Liver (tissue), 9 donors: ENCODE measurements around the gene CEBPG. TPM values are rescaled to one million over a fixed set of nuclear protein-coding genes. Genes with fewer than 3 reads are reported as not detected.

Experiments used
- DNase-seq: peaks from one replicate; pipeline ENCODE4 v3.0.0-alpha.2; 2017; ENCODE audit warnings: low spot score
- H3K27ac ChIP-seq, 2 donors: one replicate each; pipeline ENCODE4 v1.7.0; 2013; ENCODE audit warnings: inconsistent platforms in 2 of 2, low read length in 2 of 2, control low read depth in 1 of 2, low read depth in 1 of 2, mild to moderate bottlenecking in 1 of 2
- H3K27me3 ChIP-seq, 4 donors: one replicate each; pipeline versions ENCODE4 v1.6.1 to v1.7.0; 2013; ENCODE audit warnings: low read length in 3 of 4, inconsistent platforms in 1 of 4, mild to moderate bottlenecking in 1 of 4, moderate library complexity in 1 of 4; ENCODE audit not compliant: control insufficient read depth in 4 of 4, insufficient read depth in 4 of 4
- H3K36me3 ChIP-seq, 4 donors: one replicate each; pipeline versions ENCODE4 v1.6.1 to v1.7.0; 2013; ENCODE audit warnings: low read length in 3 of 4, mild to moderate bottlenecking in 3 of 4, low read depth in 1 of 4, moderate library complexity in 1 of 4; ENCODE audit not compliant: control insufficient read depth in 4 of 4, insufficient read depth in 3 of 4
- H3K4me1 ChIP-seq, 4 donors: one replicate each; pipeline versions ENCODE4 v1.6.1 to v1.7.0; 2013; ENCODE audit warnings: low read length in 3 of 4, mild to moderate bottlenecking in 3 of 4, moderate library complexity in 1 of 4; ENCODE audit not compliant: control insufficient read depth in 4 of 4, insufficient read depth in 4 of 4
- H3K4me3 ChIP-seq, 3 donors: one replicate each; pipeline versions ENCODE4 v1.6.1 to v1.7.0; 2013; ENCODE audit warnings: low read length in 3 of 3, control low read depth in 1 of 3, low read depth in 1 of 3, mild to moderate bottlenecking in 1 of 3
- H3K9ac ChIP-seq, 2 donors: one replicate each; pipeline ENCODE4 v1.7.0; 2013; ENCODE audit warnings: low read length in 2 of 2, mild to moderate bottlenecking in 2 of 2, moderate library complexity in 2 of 2, control low read depth in 1 of 2, low read depth in 1 of 2
- H3K9me3 ChIP-seq, 4 donors: one replicate each; pipeline versions ENCODE4 v1.6.1 to v1.7.0; 2013; ENCODE audit warnings: low read length in 3 of 4; ENCODE audit not compliant: control insufficient read depth in 4 of 4
- ATF3 ChIP-seq: IDR thresholded peaks from 2 replicates; pipeline ENCODE4 v1.6.1; 2016; ENCODE audit warnings: antibody characterized with exemption
- EGR1 ChIP-seq, 2 donors: IDR thresholded peaks; 2 replicates each; pipeline ENCODE4 v1.6.1; 2016 to 2018; ENCODE audit warnings: antibody characterized with exemption in 2 of 2, low read depth in 2 of 2
- FOXA1 ChIP-seq: IDR thresholded peaks from 2 replicates; pipeline ENCODE4 v1.6.1; 2016; ENCODE audit warnings: antibody characterized with exemption
- FOXA2 ChIP-seq: IDR thresholded peaks from 2 replicates; pipeline ENCODE4 v1.6.1; 2016; ENCODE audit warnings: antibody characterized with exemption
- GABPA ChIP-seq, 2 donors: IDR thresholded peaks in 1 of 2; conservative IDR thresholded peaks in 1 of 2; 2 replicates each; pipeline ENCODE4 v1.6.1; 2016; ENCODE audit warnings: antibody characterized with exemption in 2 of 2, mild to moderate bottlenecking in 1 of 2, moderate library complexity in 1 of 2
- HNF4A ChIP-seq, 2 donors: conservative IDR thresholded peaks; 2 replicates each; pipeline ENCODE4 v1.6.1; 2016; ENCODE audit warnings: antibody characterized with exemption in 2 of 2, mild to moderate bottlenecking in 2 of 2
- HNF4G ChIP-seq: IDR thresholded peaks from 2 replicates; pipeline ENCODE4 v1.6.1; 2016; ENCODE audit warnings: antibody characterized with exemption
- JUND ChIP-seq, 2 donors: IDR thresholded peaks; 2 replicates each; pipeline ENCODE4 v1.6.1; 2016; ENCODE audit warnings: antibody characterized with exemption in 2 of 2
- REST ChIP-seq: IDR thresholded peaks from 2 replicates; pipeline ENCODE4 v1.6.1; 2016; ENCODE audit warnings: antibody characterized with exemption, mild to moderate bottlenecking
- SP1 ChIP-seq: IDR thresholded peaks from 2 replicates; pipeline ENCODE4 v1.6.1; 2018; ENCODE audit warnings: antibody characterized with exemption, mild to moderate bottlenecking
- YY1 ChIP-seq: IDR thresholded peaks from 2 replicates; pipeline ENCODE4 v1.6.1; 2016; ENCODE audit warnings: antibody characterized with exemption, mild to moderate bottlenecking
- WGBS: extraction: QIAGEN DNeasy Blood & Tissue Kit; methylation state at CpG from one replicate; pipeline ENCODE4 v1.1.7; 2013; 5-methylcytosine and 5-hydroxymethylcytosine counted together
- polyA plus RNA-seq, 2 donors: library from polyadenylated mRNA; stranded (reverse) in 1 of 2; unstranded in 1 of 2; fragments of 200-250 nt in 1 of 2; fragments of >200 nt in 1 of 2; fragmentation: Nextera tagmentation in 1 of 2; extraction: Ambion mirVana in 1 of 2; gene quantifications; one replicate each; pipeline versions ENCODE4 v1.2.1 to v1.2.3, GENCODE V29; 2013 to 2015
- total RNA-seq, 2 donors: library from RNA; depleted of rRNA; stranded (reverse); fragments of >200 nt; gene quantifications; one replicate each; pipeline ENCODE4 v1.2.3, GENCODE V29; 2014
- TF ChIP-seq, protein P1 (sequence below): IDR thresholded peaks from 2 replicates; pipeline ENCODE4 v1.6.1; 2016; ENCODE audit warnings: antibody characterized with exemption
- TF ChIP-seq, protein P2 (sequence below): IDR thresholded peaks from 2 replicates; pipeline ENCODE4 v1.6.1; 2016; ENCODE audit warnings: antibody characterized with exemption
- donor health status: healthy.
- donor health status: healthy.
- donor health status: healthy.
- donor health status: healthy.
- donor health status: healthy.

Gene CEBPG
- total and polyA plus RNA-seq, 4 donors, result 16.9 to 36.1 (median 24.2) TPM

- H3K4me1 ChIP-seq, result no peaks in the 10 kb centered on the region
- H3K4me3 ChIP-seq, result no peak overlapping the region
- no peak overlapping the region for H3K27ac ChIP-seq
- WGBS, result 96% methylated on average over 9 of the region's 9 CpGs
- no peaks in the 10 kb centered on the region for H3K9me3 ChIP-seq
- DNase-seq, result no peak
- no peaks in the 10 kb centered on the region for H3K27me3 ChIP-seq
- TF ChIP-seq HNF4A (conservative IDR thresholded peaks at IDR 0.05) (no peak), FOXA1 (no peak), SP1 (no peak), EGR1 (IDR thresholded peaks at IDR 0.05; ENCODE audit: low read depth in 2 of 2) (no peak), JUND (IDR thresholded peaks at IDR 0.05) (no peak), GABPA (IDR thresholded peaks at IDR 0.05 in 1 of 2, conservative IDR thresholded peaks at IDR 0.05 in 1 of 2) (no peak)
- TF ChIP-seq, protein P1, sequence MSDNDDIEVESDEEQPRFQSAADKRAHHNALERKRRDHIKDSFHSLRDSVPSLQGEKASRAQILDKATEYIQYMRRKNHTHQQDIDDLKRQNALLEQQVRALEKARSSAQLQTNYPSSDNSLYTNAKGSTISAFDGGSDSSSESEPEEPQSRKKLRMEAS, result no peak
- no peak overlapping the region for H3K9ac ChIP-seq
- H3K36me3 ChIP-seq, result peaks cover 0 to 6% (median 3%) of the 10 kb centered on the region in 4 donors
Measured at GRCh38 chr19:33420821-33421220, 47.3 kb downstream of the CEBPG start.

DNA sequence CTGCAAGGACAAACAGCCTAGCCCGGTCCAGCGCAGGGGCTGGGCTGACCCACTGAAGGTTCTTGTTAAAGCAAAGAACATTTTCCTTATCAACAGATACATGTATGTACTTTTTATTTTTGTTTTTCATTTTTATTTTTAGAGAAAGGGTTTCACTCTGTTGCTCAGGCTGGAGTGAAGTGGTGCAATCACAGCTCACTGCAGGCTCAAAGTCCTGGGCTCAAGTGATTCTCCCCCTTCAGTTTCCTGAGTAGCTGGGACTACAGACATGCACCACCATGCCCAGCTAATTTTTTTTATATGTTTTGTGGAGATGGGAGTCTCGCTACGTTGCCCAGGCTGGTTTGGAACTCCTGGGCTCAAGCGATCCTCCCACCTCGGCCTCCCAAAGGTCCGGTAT, 47.9 kb downstream of the CEBPG start:
- no peak overlapping the region for H3K27ac ChIP-seq
- H3K9me3 ChIP-seq, result no peaks in the 10 kb centered on the region
- no peaks in the 10 kb centered on the region for H3K4me1 ChIP-seq
- no peak overlapping the region for H3K4me3 ChIP-seq
- no peaks in the 10 kb centered on the region for H3K27me3 ChIP-seq
- no peak overlapping the region for H3K9ac ChIP-seq
- H3K36me3 ChIP-seq, result peaks cover 0 to 6% (median 3%) of the 10 kb centered on the region in 4 donors
- peak in 1 of 2 donors; percentile 4 for TF ChIP-seq HNF4A (conservative IDR thresholded peaks at IDR 0.05)
- TF ChIP-seq, protein P2, sequence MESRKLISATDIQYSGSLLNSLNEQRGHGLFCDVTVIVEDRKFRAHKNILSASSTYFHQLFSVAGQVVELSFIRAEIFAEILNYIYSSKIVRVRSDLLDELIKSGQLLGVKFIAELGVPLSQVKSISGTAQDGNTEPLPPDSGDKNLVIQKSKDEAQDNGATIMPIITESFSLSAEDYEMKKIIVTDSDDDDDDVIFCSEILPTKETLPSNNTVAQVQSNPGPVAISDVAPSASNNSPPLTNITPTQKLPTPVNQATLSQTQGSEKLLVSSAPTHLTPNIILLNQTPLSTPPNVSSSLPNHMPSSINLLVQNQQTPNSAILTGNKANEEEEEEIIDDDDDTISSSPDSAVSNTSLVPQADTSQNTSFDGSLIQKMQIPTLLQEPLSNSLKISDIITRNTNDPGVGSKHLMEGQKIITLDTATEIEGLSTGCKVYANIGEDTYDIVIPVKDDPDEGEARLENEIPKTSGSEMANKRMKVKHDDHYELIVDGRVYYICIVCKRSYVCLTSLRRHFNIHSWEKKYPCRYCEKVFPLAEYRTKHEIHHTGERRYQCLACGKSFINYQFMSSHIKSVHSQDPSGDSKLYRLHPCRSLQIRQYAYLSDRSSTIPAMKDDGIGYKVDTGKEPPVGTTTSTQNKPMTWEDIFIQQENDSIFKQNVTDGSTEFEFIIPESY, result no peak
- 92% methylated on average over 7 of the region's 7 CpGs for WGBS
- no peak for DNase-seq

DNA sequence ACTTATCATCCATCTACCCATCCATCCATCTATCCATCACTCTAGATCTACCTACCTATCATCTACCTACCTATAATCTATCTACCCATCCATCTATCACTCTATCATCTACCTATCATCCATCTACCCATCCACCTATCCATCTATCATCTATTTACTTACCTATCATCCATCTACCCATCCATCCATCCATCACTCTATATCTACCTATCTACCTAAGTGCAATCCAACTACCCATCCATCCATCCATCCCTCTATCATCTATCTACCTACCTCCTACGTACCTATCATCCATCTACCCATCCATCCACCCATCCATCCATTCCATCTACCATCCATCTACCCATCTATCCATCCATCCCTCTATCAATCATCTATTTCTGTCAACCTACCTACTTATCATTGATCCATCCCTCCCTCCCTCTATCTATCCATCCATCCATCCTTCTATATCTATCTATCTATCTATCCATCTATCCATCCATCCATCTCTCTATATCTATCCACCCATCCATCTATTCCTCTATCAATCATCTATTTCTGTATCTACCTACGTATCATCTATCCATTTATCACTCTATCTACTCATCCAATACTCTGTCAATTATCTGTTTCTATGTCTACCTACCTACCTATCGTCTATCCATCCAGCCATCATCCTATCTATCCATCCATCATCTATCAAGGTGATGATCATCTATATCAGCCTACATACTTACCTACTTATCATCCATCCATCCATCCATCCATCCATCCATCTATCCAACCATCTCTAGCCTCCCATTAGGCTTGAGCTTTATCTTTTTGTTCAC, 49.1 kb downstream of the CEBPG start:
- WGBS, result 97% methylated on average over 3 of the region's 3 CpGs
- Histone ChIP-seq H3K27me3 (no peaks in the 10 kb centered on the region), H3K9ac (no peak overlapping the region), H3K9me3 (no peaks in the 10 kb centered on the region), H3K27ac (no peak overlapping the region), H3K4me1 (no peaks in the 10 kb centered on the region), H3K36me3 (peaks cover 0 to 9% (median 3%) of the 10 kb centered on the region in 4 donors), H3K4me3 (no peak overlapping the region)
- DNase-seq, result no peak
- TF ChIP-seq EGR1 (IDR thresholded peaks at IDR 0.05; ENCODE audit: low read depth in 2 of 2) (no peak), YY1 (no peak), FOXA1 (no peak), HNF4G (no peak), GABPA (IDR thresholded peaks at IDR 0.05 in 1 of 2, conservative IDR thresholded peaks at IDR 0.05 in 1 of 2) (no peak), FOXA2 (no peak), ATF3 (no peak), REST (no peak)
